SK-N-SH treated with all-trans-retinoic acid at 6 μM for 48 hours (cell line): ENCODE measurements around the gene ARMH4.
A peak's percentile ranks its signal among the peaks of the same experiment; 100 is the strongest.

Source experiments
- ATAC-seq: fragments of 200-7000 bp; cut with Tn5 transposase; 3 replicates; pipeline ENCODE4 v1.9.1; 2020; ENCODE audit warnings: mild to moderate bottlenecking, moderate library complexity
- ARNTL ChIP-seq: fragments of 450-650 bp; formaldehyde crosslinking; IDR thresholded peaks from 2 replicates; pipeline ENCODE4 v1.5.0; 2020; ENCODE audit warnings: low read depth, mild to moderate bottlenecking, moderate library complexity, borderline replicate concordance
- BACH2 ChIP-seq: fragments of 250-450 bp; sonication (Bioruptor Pico); IDR thresholded peaks from 2 replicates; pipeline ENCODE4 v1.9.0; 2021; ENCODE audit warnings: mild to moderate bottlenecking, borderline replicate concordance
- CSDC2 ChIP-seq: fragments of 250-450 bp; sonication (Bioruptor Pico); IDR thresholded peaks from 2 replicates; pipeline ENCODE4 v1.5.0; 2020; ENCODE audit warnings: mild to moderate bottlenecking, moderate library complexity
- ESRRG ChIP-seq: fragments of 250-450 bp; sonication (Bioruptor Pico); IDR thresholded peaks from 2 replicates; pipeline ENCODE4 v1.6.1; 2021; ENCODE audit warnings: mild to moderate bottlenecking
- ISL1 ChIP-seq: fragments of 250-450 bp; sonication (Bioruptor Pico); IDR thresholded peaks from 2 replicates; pipeline ENCODE4 v2.1.2; 2022; ENCODE audit warnings: mild to moderate bottlenecking, moderate library complexity
- OSR1 ChIP-seq: fragments of 250-450 bp; sonication (Bioruptor Pico); IDR thresholded peaks from 2 replicates; pipeline ENCODE4 v1.8.0; 2022; ENCODE audit warnings: moderate library complexity, mild to moderate bottlenecking, inconsistent platforms
- RARB ChIP-seq: fragments of 250-450 bp; sonication (Bioruptor Pico); IDR thresholded peaks from 2 replicates; pipeline ENCODE4 v1.8.0; 2021; ENCODE audit warnings: mild to moderate bottlenecking, moderate library complexity
- SNAI2 ChIP-seq: fragments of 250-450 bp; sonication (Bioruptor Pico); IDR thresholded peaks from 2 replicates; pipeline ENCODE4 v1.5.0; 2020; ENCODE audit warnings: mild to moderate bottlenecking, moderate library complexity
- TCF4 ChIP-seq: fragments of 250-450 bp; sonication (Bioruptor Pico); IDR thresholded peaks from 2 replicates; pipeline ENCODE4 v1.8.0; 2021; ENCODE audit warnings: mild to moderate bottlenecking, moderate library complexity, borderline replicate concordance
- ZC3H10 ChIP-seq: fragments of 250-450 bp; sonication (Bioruptor Pico); IDR thresholded peaks from 2 replicates; pipeline ENCODE4 v1.5.1; 2021; ENCODE audit warnings: mild to moderate bottlenecking, moderate library complexity
- ZFP3 ChIP-seq: fragments of 250-450 bp; sonication (Bioruptor Pico); IDR thresholded peaks from 2 replicates; pipeline ENCODE4 v1.5.0; 2020; ENCODE audit warnings: mild to moderate bottlenecking, moderate library complexity
- ZFP30 ChIP-seq: fragments of 450-650 bp; formaldehyde crosslinking; IDR thresholded peaks from 2 replicates; pipeline ENCODE4 v1.5.0; 2022; ENCODE audit warnings: mild to moderate bottlenecking, moderate library complexity
- ZNF70 ChIP-seq: fragments of 450-650 bp; formaldehyde crosslinking; IDR thresholded peaks from 2 replicates; pipeline ENCODE4 v1.5.0; 2020; ENCODE audit warnings: mild to moderate bottlenecking, moderate library complexity
- ZNF8 ChIP-seq: fragments of 450-650 bp; formaldehyde crosslinking; IDR thresholded peaks from 2 replicates; pipeline ENCODE4 v1.5.0; 2020; ENCODE audit warnings: mild to moderate bottlenecking, moderate library complexity
- TF ChIP-seq, protein P1 (sequence below): fragments of 250-450 bp; sonication (Bioruptor Pico); IDR thresholded peaks from 2 replicates; pipeline ENCODE4 v1.8.0; 2021; ENCODE audit warnings: low read depth, mild to moderate bottlenecking, moderate library complexity, borderline replicate concordance
- TF ChIP-seq, protein P2 (sequence below): fragments of 250-450 bp; sonication (Bioruptor Pico); IDR thresholded peaks from 2 replicates; pipeline ENCODE4 v1.5.0; 2020; ENCODE audit warnings: mild to moderate bottlenecking, moderate library complexity
- TF ChIP-seq, protein P3 (sequence below): fragments of 250-450 bp; sonication (Bioruptor Pico); IDR thresholded peaks from 2 replicates; pipeline ENCODE4 v1.5.1; 2021; ENCODE audit warnings: mild to moderate bottlenecking, moderate library complexity
- TF ChIP-seq, protein P4 (sequence below): fragments of 250-450 bp; sonication (Bioruptor Pico); IDR thresholded peaks from 2 replicates; pipeline ENCODE4 v1.5.1; 2020; ENCODE audit warnings: low read depth, mild to moderate bottlenecking, moderate library complexity
- TF ChIP-seq, protein P5 (sequence below): fragments of 250-450 bp; sonication (Bioruptor Pico); IDR thresholded peaks from 2 replicates; pipeline ENCODE4 v1.8.0; 2020; ENCODE audit warnings: mild to moderate bottlenecking, moderate library complexity, borderline replicate concordance

ARMH4 gene

DNA sequence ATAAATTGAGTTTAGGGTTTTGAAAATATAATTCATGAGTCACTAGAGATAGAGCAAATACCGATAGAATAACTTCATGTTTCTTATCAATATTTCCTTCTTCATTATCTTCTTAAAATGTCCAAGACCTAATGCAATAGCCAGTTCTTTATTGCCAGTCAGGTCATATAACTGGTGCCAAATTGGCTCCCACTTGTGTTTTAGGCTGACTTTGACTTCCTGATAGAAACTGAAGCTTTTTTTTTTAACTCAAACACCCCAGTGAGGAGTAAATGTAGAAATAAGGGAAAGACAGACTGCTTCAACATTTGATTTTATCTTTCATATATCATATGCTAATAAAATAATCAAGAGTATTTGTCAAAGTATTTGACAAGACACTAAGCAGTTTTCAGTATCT lies 80.7 kb downstream of the ARMH4 start:
- no peak for TF ChIP-seq SNAI2 (CRISPR knock-in tag)
- TF ChIP-seq, protein P1, sequence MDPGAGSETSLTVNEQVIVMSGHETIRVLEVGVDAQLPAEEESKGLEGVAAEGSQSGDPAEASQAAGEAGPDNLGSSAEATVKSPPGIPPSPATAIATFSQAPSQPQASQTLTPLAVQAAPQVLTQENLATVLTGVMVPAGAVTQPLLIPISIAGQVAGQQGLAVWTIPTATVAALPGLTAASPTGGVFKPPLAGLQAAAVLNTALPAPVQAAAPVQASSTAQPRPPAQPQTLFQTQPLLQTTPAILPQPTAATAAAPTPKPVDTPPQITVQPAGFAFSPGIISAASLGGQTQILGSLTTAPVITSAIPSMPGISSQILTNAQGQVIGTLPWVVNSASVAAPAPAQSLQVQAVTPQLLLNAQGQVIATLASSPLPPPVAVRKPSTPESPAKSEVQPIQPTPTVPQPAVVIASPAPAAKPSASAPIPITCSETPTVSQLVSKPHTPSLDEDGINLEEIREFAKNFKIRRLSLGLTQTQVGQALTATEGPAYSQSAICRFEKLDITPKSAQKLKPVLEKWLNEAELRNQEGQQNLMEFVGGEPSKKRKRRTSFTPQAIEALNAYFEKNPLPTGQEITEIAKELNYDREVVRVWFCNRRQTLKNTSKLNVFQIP, result no peak
- TF ChIP-seq ZFP3 (CRISPR knock-in tag), result no peak
- no peak for TF ChIP-seq ZNF70 (CRISPR knock-in tag)
- no peak for TF ChIP-seq CSDC2 (CRISPR knock-in tag)
- TF ChIP-seq ISL1 (CRISPR knock-in tag), result peak; percentile 57
- no peak for ATAC-seq

DNA sequence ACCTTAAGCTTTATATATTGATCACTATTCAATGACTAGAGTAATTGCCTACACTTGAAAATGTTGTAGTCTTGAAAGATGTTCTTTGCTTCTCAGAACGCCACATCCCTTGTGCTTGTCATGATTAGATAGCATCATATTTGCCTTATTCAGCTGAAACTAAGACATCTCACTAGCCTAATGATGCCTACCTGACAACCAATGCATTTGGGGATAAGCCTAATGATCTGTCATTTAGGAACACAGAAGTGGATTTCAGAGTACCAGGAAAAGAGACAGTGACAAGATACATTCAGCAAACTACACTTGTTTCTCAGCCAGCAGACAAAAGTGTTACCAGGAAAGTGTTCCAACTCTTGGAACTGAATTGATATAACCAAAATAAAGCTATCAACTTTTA lies 83.7 kb downstream of the ARMH4 start:
- ATAC-seq, result no peak
- TF ChIP-seq, protein P2, sequence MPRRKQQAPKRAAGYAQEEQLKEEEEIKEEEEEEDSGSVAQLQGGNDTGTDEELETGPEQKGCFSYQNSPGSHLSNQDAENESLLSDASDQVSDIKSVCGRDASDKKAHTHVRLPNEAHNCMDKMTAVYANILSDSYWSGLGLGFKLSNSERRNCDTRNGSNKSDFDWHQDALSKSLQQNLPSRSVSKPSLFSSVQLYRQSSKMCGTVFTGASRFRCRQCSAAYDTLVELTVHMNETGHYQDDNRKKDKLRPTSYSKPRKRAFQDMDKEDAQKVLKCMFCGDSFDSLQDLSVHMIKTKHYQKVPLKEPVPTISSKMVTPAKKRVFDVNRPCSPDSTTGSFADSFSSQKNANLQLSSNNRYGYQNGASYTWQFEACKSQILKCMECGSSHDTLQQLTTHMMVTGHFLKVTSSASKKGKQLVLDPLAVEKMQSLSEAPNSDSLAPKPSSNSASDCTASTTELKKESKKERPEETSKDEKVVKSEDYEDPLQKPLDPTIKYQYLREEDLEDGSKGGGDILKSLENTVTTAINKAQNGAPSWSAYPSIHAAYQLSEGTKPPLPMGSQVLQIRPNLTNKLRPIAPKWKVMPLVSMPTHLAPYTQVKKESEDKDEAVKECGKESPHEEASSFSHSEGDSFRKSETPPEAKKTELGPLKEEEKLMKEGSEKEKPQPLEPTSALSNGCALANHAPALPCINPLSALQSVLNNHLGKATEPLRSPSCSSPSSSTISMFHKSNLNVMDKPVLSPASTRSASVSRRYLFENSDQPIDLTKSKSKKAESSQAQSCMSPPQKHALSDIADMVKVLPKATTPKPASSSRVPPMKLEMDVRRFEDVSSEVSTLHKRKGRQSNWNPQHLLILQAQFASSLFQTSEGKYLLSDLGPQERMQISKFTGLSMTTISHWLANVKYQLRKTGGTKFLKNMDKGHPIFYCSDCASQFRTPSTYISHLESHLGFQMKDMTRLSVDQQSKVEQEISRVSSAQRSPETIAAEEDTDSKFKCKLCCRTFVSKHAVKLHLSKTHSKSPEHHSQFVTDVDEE (CRISPR knock-in tag), result no peak
- TF ChIP-seq ARNTL (CRISPR knock-in tag) (no peak), ZFP30 (CRISPR knock-in tag) (no peak), TCF4 (CRISPR knock-in tag) (no peak), ZNF70 (CRISPR knock-in tag) (no peak)

DNA sequence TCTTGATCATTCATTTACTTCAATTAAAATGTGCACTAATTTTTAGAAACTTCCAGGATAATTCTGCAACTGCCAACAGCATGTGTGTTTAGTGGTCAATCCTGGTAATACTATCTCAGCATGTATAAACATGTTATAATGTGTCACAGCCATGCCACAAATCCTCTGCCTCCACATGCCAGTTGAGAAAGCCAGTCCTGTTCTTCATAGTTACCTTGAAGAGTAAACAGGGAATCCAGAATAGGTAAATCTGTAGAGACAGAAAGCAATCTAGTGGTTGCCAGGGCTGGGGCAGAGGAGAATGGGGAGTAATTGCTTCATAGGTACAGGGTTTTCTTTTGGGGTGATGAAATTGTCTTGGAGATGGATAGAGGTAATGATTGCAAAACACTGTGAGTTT lies 85.9 kb downstream of the ARMH4 start:
- TF ChIP-seq ZC3H10 (CRISPR knock-in tag) (no peak), RARB (CRISPR knock-in tag) (no peak), ESRRG (no peak), TCF4 (CRISPR knock-in tag) (no peak), BACH2 (CRISPR knock-in tag) (no peak), ZNF70 (CRISPR knock-in tag) (no peak), SNAI2 (CRISPR knock-in tag) (no peak), ZFP30 (CRISPR knock-in tag) (no peak), ZNF8 (CRISPR knock-in tag) (no peak), CSDC2 (CRISPR knock-in tag) (no peak), ARNTL (CRISPR knock-in tag) (no peak), OSR1 (CRISPR knock-in tag) (no peak), ISL1 (CRISPR knock-in tag) (no peak)
- TF ChIP-seq, protein P3, sequence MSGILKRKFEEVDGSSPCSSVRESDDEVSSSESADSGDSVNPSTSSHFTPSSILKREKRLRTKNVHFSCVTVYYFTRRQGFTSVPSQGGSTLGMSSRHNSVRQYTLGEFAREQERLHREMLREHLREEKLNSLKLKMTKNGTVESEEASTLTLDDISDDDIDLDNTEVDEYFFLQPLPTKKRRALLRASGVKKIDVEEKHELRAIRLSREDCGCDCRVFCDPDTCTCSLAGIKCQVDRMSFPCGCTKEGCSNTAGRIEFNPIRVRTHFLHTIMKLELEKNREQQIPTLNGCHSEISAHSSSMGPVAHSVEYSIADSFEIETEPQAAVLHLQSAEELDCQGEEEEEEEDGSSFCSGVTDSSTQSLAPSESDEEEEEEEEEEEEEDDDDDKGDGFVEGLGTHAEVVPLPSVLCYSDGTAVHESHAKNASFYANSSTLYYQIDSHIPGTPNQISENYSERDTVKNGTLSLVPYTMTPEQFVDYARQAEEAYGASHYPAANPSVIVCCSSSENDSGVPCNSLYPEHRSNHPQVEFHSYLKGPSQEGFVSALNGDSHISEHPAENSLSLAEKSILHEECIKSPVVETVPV (CRISPR knock-in tag), result no peak
- TF ChIP-seq, protein P1, result no peak
- TF ChIP-seq, protein P4, sequence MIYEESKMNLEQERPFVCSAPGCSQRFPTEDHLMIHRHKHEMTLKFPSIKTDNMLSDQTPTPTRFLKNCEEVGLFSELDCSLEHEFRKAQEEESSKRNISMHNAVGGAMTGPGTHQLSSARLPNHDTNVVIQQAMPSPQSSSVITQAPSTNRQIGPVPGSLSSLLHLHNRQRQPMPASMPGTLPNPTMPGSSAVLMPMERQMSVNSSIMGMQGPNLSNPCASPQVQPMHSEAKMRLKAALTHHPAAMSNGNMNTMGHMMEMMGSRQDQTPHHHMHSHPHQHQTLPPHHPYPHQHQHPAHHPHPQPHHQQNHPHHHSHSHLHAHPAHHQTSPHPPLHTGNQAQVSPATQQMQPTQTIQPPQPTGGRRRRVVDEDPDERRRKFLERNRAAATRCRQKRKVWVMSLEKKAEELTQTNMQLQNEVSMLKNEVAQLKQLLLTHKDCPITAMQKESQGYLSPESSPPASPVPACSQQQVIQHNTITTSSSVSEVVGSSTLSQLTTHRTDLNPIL (CRISPR knock-in tag), result no peak
- TF ChIP-seq, protein P5, sequence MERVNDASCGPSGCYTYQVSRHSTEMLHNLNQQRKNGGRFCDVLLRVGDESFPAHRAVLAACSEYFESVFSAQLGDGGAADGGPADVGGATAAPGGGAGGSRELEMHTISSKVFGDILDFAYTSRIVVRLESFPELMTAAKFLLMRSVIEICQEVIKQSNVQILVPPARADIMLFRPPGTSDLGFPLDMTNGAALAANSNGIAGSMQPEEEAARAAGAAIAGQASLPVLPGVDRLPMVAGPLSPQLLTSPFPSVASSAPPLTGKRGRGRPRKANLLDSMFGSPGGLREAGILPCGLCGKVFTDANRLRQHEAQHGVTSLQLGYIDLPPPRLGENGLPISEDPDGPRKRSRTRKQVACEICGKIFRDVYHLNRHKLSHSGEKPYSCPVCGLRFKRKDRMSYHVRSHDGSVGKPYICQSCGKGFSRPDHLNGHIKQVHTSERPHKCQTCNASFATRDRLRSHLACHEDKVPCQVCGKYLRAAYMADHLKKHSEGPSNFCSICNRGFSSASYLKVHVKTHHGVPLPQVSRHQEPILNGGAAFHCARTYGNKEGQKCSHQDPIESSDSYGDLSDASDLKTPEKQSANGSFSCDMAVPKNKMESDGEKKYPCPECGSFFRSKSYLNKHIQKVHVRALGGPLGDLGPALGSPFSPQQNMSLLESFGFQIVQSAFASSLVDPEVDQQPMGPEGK, result no peak
- TF ChIP-seq, protein P2 (CRISPR knock-in tag), result no peak
- no peak for ATAC-seq
